HG02970 (cell line): ENCODE results near the gene LAGE3.

ENCODE experiments used
- ATAC-seq: cut with Tn5 transposase; IDR thresholded peaks from one replicate; pipeline ENCODE4 v1.9.1; 2021; ENCODE audit warnings: mild to moderate bottlenecking, moderate library complexity, moderate number of reproducible peaks; ENCODE audit not compliant: unreplicated experiment, low FRiP score

LAGE3 gene

GRCh38 chrX:154478728-154479622, at the start of gene LAGE3:
LAGE3 (minus strand) TSS chrX:154479281; CDS start chrX:154478915, 366 bp downstream.
- ATAC-seq = peak; percentile 74

- ATAC-seq = no peak
These were observed 48.0 kb upstream of the LAGE3 start for GRCh38 chrX:154526901-154527675.

- ATAC-seq = no peak
These were observed 46.8 kb upstream of the LAGE3 start for GRCh38 chrX:154525606-154526490.

GRCh38 chrX:154519389-154519788, 40.3 kb upstream of the LAGE3 start:
- no peak for ATAC-seq

- no peak for ATAC-seq
These were observed 38.2 kb upstream of the LAGE3 start for GRCh38 chrX:154517101-154517781.

- ATAC-seq = no peak
These were observed 37.6 kb upstream of the LAGE3 start for GRCh38 chrX:154516656-154517100.

- ATAC-seq = peak; percentile 90
These were observed 37.0 kb upstream of the LAGE3 start, which contains the start of gene FAM3A for GRCh38 chrX:154515966-154516655. FAM3A (minus strand) TSS chrX:154516232; CDS start chrX:154515772, 460 bp downstream.

GRCh38 chrX:154515090-154515965, 36.2 kb upstream of the LAGE3 start:
- ATAC-seq = peak; percentile 2

- ATAC-seq = no peak
These were observed 34.6 kb upstream of the LAGE3 start for GRCh38 chrX:154513716-154514115.

GRCh38 chrX:154512879-154513553, 33.9 kb upstream of the LAGE3 start:
- ATAC-seq = no peak

GRCh38 chrX:154511761-154512160, 32.7 kb upstream of the LAGE3 start:
- ATAC-seq = no peak

- no peak for ATAC-seq
These were observed 30.4 kb upstream of the LAGE3 start for GRCh38 chrX:154509455-154509854.

- ATAC-seq = no peak
These were observed 29.3 kb upstream of the LAGE3 start for GRCh38 chrX:154508384-154508745.

- no peak for ATAC-seq
These were observed 28.7 kb upstream of the LAGE3 start for GRCh38 chrX:154507673-154508383.

- no peak for ATAC-seq
These were observed 27.6 kb upstream of the LAGE3 start for GRCh38 chrX:154506483-154507332.

GRCh38 chrX:154505734-154506133, 26.7 kb upstream of the LAGE3 start:
- no peak for ATAC-seq
